ENCODE measurements around the gene SLC39A7. TPM values are rescaled to one million over a fixed set of nuclear protein-coding genes. Genes with fewer than 3 reads are reported as not detected.

SLC39A7 gene
- total and polyA plus RNA-seq, 2 donors from 2014 or later: 83.3 to 118 TPM

- peak; percentile 64 to 87 (median 86) for DNase-seq
- Histone ChIP-seq H3K27ac (ENCODE audit: low read depth in 2 of 2, low read length in 2 of 2) (peak overlapping the region; percentile 84 to 91), H3K4me1 (ENCODE audit: control insufficient read depth in 2 of 3, insufficient read depth in 2 of 3, low read depth in 1 of 3, low read length in 3 of 3) (peaks cover 3 to 22% (median 13%) of the 10 kb centered on the region in 3 donors), H3K4me3 (ENCODE audit: low read length in 3 of 3) (peak overlapping the region; percentile 80 to 94 (median 88)), H3K27me3 (ENCODE audit: control insufficient read depth, insufficient read depth, low read length) (no peaks in the 10 kb centered on the region), H3K9me3 (ENCODE audit: control insufficient read depth in 2 of 3, insufficient read depth in 1 of 3, low read length in 3 of 3) (no peaks in the 10 kb centered on the region), H3K9ac (ENCODE audit: low read length in 3 of 3) (peak overlapping the region; percentile 79 to 100 (median 95)), H3K36me3 (ENCODE audit: control insufficient read depth in 2 of 3, insufficient read depth in 3 of 3, low read length in 3 of 3) (peaks cover 4 to 31% (median 13%) of the 10 kb centered on the region in 3 donors)
- FAIRE-seq: no peak
- no peak for TF ChIP-seq CTCF (IDR thresholded peaks at IDR 0.05; ENCODE audit: borderline replicate concordance, extremely low read depth, insufficient read depth)
- intact Hi-C loops (cut with DNase I): no loop called here
These were observed 7.0 kb downstream of the SLC39A7 start for GRCh38 chr6:33207552-33208090.

GRCh38 chr6:33208091-33208967 is 7.7 kb downstream of the SLC39A7 start, which contains the start of gene RING1:
RING1 (plus strand) TSS chr6:33208500; CDS start chr6:33208823, 323 bp downstream.
- DNase-seq (peak; percentile 84 to 97 (median 92)), FAIRE-seq (no peak)
- intact Hi-C loops (cut with DNase I): no loop called here
- H3K27me3 ChIP-seq (ENCODE audit: control insufficient read depth, insufficient read depth, low read length): no peaks in the 10 kb centered on the region
- peak within 1 kb of the TSS; percentile 79 to 100 (median 95) for H3K9ac ChIP-seq (ENCODE audit: low read length in 3 of 3)
- H3K4me1 ChIP-seq (ENCODE audit: control insufficient read depth in 2 of 3, insufficient read depth in 2 of 3, low read depth in 1 of 3, low read length in 3 of 3): peaks cover 3 to 28% (median 17%) of the 10 kb centered on the region in 3 donors
- H3K9me3 ChIP-seq (ENCODE audit: control insufficient read depth in 2 of 3, insufficient read depth in 1 of 3, low read length in 3 of 3): no peaks in the 10 kb centered on the region
- peak; percentile 4 for TF ChIP-seq CTCF (IDR thresholded peaks at IDR 0.05; ENCODE audit: borderline replicate concordance, extremely low read depth, insufficient read depth)
- peak within 1 kb of the TSS; percentile 84 to 91 for H3K27ac ChIP-seq (ENCODE audit: low read depth in 2 of 2, low read length in 2 of 2)
- H3K36me3 ChIP-seq (ENCODE audit: control insufficient read depth in 2 of 3, insufficient read depth in 3 of 3, low read length in 3 of 3): peaks cover 0 to 24% (median 8%) of the 10 kb centered on the region in 3 donors
- peak within 1 kb of the TSS; percentile 80 to 94 (median 88) for H3K4me3 ChIP-seq (ENCODE audit: low read length in 3 of 3)

DNA sequence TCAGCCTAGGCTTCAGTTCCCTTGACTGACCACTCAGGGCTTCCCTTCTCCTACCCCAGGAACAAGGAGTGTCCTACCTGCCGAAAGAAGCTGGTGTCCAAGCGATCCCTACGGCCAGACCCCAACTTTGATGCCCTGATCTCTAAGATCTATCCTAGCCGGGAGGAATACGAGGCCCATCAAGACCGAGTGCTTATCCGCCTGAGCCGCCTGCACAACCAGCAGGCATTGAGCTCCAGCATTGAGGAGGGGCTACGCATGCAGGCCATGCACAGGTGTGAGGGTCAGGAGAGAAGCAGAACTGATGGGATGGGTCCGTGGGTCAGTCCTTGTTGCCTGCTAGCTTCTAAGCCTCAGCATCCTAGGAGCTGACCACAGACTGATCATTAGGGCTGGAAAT is 9.2 kb downstream of the SLC39A7 start:
- no peaks in the 10 kb centered on the region for H3K27me3 ChIP-seq (ENCODE audit: control insufficient read depth, insufficient read depth, low read length)
- no peak overlapping the region for H3K4me3 ChIP-seq (ENCODE audit: low read length in 3 of 3)
- intact Hi-C loops (cut with DNase I): no loop called here
- TF ChIP-seq CTCF (IDR thresholded peaks at IDR 0.05; ENCODE audit: borderline replicate concordance, extremely low read depth, insufficient read depth): no peak
- H3K4me1 ChIP-seq (ENCODE audit: control insufficient read depth in 2 of 3, insufficient read depth in 2 of 3, low read depth in 1 of 3, low read length in 3 of 3): peaks cover 0 to 25% (median 10%) of the 10 kb centered on the region in 3 donors
- DNase-seq (no peak), FAIRE-seq (no peak)
- no peaks in the 10 kb centered on the region for H3K9me3 ChIP-seq (ENCODE audit: control insufficient read depth in 2 of 3, insufficient read depth in 1 of 3, low read length in 3 of 3)
- peaks cover 0 to 18% (median 6%) of the 10 kb centered on the region in 3 donors for H3K36me3 ChIP-seq (ENCODE audit: control insufficient read depth in 2 of 3, insufficient read depth in 3 of 3, low read length in 3 of 3)
- no peak overlapping the region for H3K9ac ChIP-seq (ENCODE audit: low read length in 3 of 3)
- no peak overlapping the region for H3K27ac ChIP-seq (ENCODE audit: low read depth in 2 of 2, low read length in 2 of 2)

All from kidney (tissue), 14 donors.